Cardiac septum (tissue), 1 donor: Measurements from ENCODE around the gene WDR37. TPM values are rescaled to one million over a fixed set of nuclear protein-coding genes. Genes with fewer than 3 reads are reported as not detected.
A peak's percentile ranks its signal among the peaks of the same experiment; 100 is the strongest.
"Not testable (repeated sequence)": the region's sequence is repeated elsewhere in the genome, so short reads cannot be mapped to it uniquely, and the experiment has no call there.

Experiments used
- DNase-seq: peaks from one replicate; pipeline ENCODE4 v3.0.0-alpha.2; 2020; ENCODE audit warnings: low spot score
- intact Hi-C: fragments of 100-400 bp; cut with DNase I; formaldehyde crosslinking; loops from one replicate; pipeline ENCODE4 v1.14.0; 2022
- total RNA-seq: library from RNA; stranded (reverse); fragmentation: NEBNext Ultra II Directional; extraction: Animal tissue kit (Norgen Biotek cat#: 25700); gene quantifications from one replicate; pipeline ENCODE4 v1.2.1, GENCODE V29; 2021
- donor health status: DM: no; HTN: no; CAD: no.

The WDR37 gene
- total RNA-seq, 1 donor from 2014 or later = 28.1 TPM

DNA sequence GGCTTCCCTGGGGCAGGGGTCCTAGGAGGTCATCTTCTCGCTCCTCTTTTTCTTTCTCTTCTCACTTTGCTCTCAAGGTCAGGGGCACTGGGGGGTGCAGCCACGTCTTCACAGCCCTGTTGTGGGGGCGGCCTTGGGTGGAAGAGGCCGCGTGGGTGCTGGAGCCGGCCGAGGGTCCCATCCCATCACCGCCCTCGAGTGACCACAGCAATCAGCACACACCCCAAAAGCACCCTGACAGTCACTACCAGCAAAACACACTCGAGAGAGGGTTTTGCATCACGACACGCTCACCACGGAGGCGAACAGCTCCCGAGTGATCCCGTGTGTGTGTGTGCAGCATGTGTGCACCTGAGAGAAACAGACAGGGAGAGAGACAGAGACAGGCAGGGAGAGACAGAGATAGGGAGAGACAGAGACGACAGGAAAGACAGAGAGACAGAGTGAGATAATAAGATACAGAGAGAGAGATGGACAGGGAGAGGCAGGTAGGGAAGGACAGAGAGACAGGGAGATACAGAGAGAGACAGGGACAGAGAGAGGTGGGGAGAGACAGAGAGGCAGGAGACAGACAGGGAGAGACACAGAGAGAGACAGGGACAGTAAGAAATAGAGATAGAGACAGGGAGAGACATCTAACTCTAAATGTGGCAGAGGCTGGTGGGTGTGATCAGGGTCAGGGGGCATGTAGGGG lies 100.9 kb downstream of the WDR37 start:
- no peak for DNase-seq
- intact Hi-C loops = no loop called here

GRCh38 chr10:1157615-1157933 lies 101.4 kb downstream of the WDR37 start:
- peak; percentile 24 for DNase-seq
- intact Hi-C loops = no loop called here

GRCh38 chr10:1158066-1158465 lies 101.9 kb downstream of the WDR37 start:
- DNase-seq = peak; percentile 44
- intact Hi-C loops = no loop called here

DNA sequence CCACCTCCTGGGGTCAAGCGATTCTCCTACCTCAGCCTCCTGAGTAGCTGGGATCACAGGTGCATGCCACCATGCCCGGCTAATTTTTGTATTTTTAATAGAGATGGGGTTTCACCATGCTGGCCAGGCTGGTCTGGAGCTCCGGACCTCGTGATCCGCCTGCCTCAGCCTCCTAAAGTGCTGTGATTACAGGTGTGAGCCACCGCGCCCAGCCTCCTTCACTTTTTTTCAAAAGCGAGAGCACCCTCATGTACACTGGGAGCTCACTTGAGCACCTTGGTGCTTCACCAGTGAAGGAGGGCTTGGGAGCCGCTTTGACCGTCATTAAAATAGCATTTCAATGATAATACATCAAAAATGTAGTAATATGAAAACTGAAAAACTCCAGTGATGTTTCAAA lies 102.4 kb downstream of the WDR37 start:
- intact Hi-C loops, DNase-seq: not testable (repeated sequence)

GRCh38 chr10:1159131-1160061 lies 103.2 kb downstream of the WDR37 start:
- peak; percentile 46 for DNase-seq
- intact Hi-C loops = no loop called here

- intact Hi-C loops = no loop called here
- peak; percentile 63 for DNase-seq
These were observed 104.6 kb downstream of the WDR37 start for GRCh38 chr10:1160561-1161314.

DNA sequence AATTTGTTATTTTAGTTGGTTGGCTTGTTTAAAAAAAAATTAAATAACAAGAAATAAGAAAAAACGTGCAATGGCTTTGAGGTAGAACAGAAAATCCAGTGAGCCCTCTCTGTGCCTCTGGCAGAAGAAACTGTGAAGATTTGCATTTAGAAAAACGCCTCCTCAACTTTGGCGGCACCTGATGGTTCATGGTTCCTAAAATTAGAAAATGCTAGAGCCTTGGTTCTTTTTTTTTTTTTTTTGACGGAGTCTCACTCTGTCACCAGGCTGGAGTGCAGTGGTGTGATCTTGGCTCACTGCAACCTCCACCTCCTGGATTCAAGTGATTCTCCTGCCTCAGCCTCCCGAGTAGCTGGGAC lies 105.1 kb downstream of the WDR37 start:
- intact Hi-C loops, DNase-seq: not testable (repeated sequence)

GRCh38 chr10:1162481-1163203 lies 106.5 kb downstream of the WDR37 start:
- peak; percentile 51 for DNase-seq
- intact Hi-C loops = no loop called here

DNA sequence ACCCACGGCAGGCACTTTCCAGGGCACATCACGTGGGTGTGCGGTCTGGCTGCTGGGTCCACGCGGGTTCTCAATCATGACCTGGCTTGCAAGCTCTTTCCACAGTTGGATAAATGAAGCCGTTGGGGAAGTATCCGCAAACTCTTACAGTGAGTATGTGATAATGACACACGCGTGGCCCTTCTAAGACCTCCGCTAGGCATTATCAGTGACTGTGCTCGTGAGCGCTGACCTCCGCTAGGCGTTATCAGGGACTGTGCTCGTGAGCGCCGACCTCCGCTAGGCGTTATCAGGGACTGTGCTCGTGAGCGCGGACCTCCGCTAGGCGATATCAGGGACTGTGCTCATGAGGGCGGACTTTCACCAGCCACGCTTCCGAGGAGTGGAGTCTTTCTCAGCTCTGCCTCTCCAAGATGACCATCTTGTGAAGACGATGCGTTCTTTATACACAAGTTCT lies 107.0 kb downstream of the WDR37 start:
- intact Hi-C loops = no loop called here
- peak; percentile 24 for DNase-seq

DNA sequence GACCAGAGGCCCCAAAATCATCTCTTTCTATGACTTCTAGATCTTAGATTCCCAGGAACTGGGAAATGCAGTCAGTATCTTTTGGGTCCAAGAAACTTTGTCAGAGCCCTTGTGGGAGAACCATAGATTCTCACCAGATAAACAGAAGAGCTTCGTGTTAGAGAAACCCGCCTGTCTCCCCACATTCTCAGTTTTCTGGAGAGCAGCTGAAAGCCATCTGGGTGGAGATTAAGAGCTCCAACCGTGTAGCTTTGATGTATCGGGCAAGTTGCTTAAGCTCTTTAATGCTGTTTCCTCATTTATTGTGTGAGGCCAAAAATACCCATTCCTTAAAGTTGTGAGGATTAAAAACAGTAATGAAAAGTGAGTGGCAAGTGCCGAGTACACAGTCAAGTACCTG lies 107.6 kb downstream of the WDR37 start:
- intact Hi-C loops = no loop called here
- no peak for DNase-seq

DNA sequence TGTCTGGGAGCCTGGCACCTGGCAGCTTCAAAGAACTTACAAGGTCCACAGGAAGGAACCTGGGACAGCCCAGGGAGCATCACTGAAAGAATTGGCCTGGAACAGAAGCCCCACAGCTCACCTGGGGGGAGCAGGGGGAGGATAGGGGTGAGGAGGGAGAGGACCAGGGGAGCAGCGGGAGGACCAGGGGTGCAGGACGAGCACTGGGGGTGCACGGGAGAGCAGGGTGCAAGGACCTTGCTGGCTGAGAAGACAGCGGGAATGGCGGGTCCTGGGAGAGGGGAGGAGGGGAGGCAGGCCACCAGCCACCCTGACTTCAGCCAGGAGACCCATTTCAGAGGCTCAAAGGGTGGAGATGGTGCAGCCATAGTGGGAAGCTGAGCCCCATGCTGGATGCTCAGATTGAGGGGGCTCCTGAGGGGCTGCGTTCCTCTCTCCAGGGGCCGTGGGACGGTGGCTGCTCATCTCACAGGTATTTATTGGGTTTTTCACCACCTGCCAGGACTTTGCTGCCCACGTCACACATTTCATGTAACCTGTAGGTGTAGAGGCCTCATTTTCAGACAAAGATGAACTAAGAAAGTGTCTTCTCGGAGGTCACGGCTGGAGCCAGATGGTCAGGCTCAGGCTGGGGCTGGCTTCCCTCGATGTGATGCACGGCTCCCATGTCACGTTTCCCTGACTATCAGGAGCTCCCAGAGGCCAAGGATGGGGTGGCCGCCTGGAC lies 110.1 kb downstream of the WDR37 start:
- intact Hi-C loops = no loop called here
- peak; percentile 19 for DNase-seq

GRCh38 chr10:1166828-1167275 lies 110.7 kb downstream of the WDR37 start:
- intact Hi-C loops = no loop called here

DNA sequence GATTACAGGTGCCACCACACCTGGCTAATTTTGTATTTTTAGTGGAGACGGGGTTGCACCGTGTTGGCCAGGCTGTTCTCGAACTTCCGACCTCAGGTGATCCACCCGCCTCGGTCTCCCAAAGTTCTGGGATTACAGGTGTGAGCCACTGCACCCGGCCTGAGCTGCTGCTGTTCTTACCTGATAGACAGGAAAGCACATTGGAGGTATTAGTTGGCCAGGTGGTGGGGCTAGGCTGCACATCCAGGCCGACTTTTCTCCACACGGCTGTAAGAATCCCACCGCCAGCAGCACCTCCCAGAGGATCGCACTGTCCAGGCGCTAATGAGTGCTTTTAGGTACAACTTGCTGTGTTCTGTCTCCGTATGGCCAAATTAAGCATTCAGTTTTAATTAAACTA lies 112.6 kb downstream of the WDR37 start:
- peak; percentile 33 for DNase-seq
- intact Hi-C loops = no loop called here

More at GRCh38 chr10:1166828-1167275, 110.7 kb downstream of the WDR37 start:
- peak; percentile 47 for DNase-seq

- DNase-seq = peak; percentile 53
- intact Hi-C loops = no loop called here
These were observed 113.2 kb downstream of the WDR37 start for GRCh38 chr10:1169186-1169885.

GRCh38 chr10:1169981-1170866 lies 114.0 kb downstream of the WDR37 start:
- DNase-seq = peak; percentile 36
- intact Hi-C loops = no loop called here

DNA sequence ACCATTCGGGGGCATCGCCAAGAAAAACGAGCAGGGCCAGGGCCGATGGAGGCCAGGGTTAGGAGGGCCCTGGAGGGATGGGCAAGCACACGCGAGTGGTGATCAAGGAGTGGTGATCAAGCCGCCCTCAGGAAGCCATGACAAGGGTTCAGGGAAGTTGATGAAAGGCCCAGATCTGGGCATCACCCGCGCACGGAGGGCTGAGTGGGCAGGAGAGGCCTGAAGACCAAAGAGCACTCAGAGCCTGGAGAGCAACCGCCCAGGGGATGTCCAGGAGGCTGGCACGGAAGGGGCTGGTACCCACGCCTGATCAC lies 114.6 kb downstream of the WDR37 start:
- intact Hi-C loops = no loop called here
- DNase-seq = no peak

- no peak for DNase-seq
- intact Hi-C loops = no loop called here
These were observed 115.0 kb downstream of the WDR37 start for GRCh38 chr10:1171182-1171581.
